GM04503 (cell line): ENCODE results near the gene STOML2.
A peak's percentile ranks its signal among the peaks of the same experiment; 100 is the strongest.

Source experiments
- DNase-seq: peaks from one replicate; pipeline ENCODE4 v3.0.0-alpha.2; 2012; ENCODE audit warnings: low read depth

STOML2 gene

DNA sequence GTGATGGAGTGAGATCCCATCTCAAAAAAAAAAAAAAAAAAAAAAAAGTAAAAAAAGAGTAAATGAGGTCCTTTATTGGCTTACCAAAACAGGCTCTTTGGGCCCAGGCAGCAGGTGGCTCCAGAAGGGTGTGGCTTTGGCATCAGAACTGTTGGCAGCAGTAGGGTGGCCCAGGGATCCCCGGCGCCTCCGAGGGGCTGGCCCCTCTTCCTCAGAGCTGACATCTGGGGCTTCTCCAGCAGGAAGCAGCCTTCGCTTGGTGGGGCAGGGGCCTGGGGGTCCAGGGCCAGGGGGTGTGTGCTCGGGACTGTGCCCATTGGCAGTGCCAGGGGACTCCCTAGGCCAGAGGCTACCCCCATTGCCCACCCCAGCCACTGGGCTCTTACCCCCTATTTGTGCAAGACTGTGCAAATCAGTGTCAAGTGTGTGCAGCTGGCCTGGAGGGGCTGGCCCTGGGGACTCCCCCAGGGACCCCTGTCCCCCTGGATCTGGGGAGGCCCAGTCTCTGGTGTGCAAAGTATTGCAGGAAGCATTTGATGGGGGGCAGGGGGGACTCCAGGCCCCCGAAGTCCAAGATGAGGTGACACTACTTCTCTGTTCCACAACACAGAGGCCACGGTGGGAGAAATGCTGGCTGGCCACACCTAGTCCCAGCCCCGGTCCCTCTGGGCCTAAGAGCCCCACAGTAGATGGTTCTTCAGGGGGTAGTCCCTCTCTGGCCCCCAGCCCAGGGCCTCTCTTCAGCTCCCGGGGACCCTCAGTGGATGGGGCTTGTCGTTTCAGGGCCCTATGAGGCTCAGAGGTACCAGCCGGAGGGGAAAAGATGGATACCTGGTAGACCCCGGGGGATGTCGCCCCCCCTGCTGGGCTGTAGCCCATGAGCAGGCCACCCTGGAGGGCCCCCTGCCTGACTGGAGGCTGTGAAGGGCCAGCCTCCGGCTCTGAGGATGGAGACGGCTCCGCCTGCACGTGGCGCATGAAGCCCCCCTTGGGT is 4.7 kb upstream of the STOML2 start:
- DNase-seq, result no peak

DNA sequence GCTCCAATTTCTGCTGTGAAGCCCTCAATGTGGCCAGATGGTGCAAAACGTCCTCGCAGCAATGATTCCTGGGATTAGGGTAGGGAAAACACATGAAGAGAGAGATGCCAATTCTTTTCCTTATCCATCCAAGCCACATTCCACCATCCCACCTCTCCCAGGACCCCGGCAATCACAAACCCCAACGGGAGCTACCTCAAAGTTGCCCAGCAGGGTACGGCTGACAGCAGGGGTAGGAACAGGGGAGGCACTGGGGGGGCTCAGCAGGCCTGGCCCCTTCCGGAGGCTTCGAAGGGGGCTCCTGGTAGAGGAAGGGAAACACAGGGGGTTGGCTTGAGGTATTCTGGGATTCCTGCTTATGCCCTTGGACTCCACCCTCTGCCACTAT is 3.4 kb upstream of the STOML2 start:
- DNase-seq, result no peak

DNA sequence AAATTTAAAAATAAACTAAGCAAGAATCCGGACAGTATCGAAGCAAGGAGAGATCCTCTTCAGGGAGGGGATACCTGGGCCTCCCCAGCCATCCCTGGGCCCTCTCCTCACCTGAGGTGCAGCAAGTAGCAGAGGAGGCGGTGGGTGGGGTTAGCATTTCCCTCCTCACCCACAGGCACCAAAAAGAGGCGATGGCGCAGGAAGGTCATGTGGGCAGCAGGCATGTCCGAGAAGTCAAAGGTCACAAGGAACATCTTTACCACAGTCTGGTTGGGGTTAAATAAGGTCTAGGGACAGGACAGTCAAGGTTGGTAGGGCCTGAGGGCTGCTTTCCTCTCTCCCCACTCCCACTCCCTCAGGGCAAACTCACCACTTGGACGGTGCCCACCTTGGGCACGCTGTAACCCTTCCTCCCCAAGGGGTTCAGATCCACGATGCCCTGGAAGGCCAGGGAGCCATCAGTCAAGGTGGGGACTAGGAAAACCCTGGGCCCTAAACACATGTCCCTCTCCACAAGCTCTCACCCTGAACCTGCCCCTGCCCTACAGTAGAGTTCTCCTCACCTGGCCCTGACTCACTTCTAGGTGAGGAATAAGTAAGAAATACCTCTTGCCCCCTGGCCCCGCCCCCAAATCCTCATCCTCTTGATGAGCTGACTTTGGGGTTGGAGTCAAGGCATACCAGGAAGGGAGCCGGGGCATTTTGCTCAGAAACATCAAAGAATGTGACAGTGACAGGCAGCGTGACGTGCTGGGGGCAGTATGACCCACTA is 2.8 kb upstream of the STOML2 start:
- no peak for DNase-seq

DNA sequence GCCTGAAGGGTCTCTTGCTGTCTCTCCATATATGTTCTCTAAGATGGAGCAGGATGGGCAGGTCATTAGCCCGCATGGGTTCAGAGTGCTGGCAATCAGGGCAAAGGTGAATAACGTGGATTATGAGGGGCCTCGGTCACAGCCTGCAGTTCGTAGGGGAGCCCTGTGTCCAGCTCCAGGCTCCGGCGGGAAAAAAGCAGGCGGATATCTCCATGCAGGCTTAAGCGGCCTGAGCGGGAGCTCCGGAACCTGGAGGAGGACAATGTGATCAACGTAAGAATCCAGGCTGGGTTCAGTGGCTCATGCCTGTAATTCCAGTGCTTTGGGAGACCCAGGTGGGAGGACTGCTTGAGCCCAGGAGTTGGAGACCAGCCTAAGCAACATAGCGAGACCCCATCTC is 2.2 kb upstream of the STOML2 start:
- no peak for DNase-seq

DNA sequence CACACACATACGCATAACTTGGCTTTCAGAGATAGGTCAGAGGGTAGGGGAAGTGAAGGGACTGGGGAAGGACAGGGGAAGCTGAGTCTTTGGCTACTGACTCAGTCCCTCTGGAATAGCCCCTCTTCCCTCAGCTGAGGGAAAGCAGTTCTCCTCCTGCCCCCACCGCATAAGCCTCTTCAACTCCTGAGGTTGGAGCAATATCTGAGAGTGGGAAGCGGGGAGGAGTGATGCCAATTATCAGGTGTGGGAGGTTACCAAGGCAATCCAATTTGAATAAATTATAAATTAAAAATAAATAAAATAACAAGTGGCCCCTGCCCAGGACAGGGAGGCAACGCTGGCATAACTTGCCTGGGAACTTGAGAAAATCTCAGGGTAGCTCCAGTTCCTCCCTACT is 1.7 kb upstream of the STOML2 start:
- DNase-seq, result no peak

DNA sequence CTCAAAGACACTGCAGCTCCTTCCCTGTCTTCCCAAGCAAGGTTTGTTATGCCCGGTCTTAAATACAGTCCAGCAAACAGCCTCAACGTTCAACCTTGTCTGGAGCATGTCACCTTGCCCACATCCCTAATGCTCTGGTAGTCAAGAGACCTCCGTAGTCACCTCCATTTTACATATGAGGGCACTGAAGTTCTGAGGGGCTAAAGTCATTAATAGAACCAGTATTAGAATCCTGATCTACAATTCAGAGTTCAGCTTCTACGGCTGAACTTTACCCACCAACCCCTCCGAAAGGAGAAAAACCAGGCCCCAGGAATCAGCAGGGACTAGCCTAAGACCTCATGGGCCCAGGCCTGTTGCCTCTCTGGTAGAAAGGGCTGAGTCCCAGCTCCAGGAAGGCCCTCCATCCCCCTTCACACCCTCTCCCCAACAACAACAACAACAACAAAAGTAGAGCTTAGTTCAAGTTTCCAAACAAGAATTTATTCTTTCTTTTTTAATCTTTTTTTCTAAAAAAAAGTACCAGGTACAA is 795 bp upstream of the STOML2 start:
- DNase-seq, result no peak

DNA sequence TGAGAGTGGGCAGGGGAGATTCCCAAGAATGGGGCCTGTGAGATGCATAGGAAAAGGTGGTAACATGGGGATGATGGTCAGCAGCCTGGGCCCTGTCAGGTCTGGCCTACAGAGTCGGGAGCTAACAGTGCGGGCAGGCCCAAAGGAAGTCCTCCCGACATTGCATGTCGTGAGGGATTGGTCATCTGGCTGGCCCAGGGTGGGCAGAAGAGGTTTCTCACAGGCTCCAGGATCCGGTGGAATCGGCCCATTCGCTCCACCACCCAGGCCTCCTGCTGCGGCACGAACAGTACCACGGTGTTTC is 514 bp downstream of the STOML2 start:
- DNase-seq, result no peak

DNA sequence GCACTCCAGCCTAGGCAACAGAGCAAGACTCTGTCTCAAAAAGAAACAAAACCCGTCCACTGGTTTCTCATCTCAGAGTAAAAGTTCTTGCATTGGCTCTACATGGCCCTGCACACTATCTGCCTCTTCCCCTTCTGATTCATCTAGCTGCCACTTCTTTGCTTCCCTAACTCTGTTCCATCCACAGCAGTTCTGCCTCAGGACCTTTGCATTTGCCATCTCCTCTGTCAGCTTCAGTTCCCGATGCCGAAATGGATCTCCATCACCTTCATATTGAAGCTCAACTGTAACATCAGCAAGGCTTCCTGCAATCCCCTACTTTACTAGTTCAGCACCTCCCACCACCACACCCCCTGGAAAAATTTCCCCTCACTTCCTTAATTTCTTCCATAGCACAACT is 5.4 kb downstream of the STOML2 start:
- DNase-seq, result no peak

DNA sequence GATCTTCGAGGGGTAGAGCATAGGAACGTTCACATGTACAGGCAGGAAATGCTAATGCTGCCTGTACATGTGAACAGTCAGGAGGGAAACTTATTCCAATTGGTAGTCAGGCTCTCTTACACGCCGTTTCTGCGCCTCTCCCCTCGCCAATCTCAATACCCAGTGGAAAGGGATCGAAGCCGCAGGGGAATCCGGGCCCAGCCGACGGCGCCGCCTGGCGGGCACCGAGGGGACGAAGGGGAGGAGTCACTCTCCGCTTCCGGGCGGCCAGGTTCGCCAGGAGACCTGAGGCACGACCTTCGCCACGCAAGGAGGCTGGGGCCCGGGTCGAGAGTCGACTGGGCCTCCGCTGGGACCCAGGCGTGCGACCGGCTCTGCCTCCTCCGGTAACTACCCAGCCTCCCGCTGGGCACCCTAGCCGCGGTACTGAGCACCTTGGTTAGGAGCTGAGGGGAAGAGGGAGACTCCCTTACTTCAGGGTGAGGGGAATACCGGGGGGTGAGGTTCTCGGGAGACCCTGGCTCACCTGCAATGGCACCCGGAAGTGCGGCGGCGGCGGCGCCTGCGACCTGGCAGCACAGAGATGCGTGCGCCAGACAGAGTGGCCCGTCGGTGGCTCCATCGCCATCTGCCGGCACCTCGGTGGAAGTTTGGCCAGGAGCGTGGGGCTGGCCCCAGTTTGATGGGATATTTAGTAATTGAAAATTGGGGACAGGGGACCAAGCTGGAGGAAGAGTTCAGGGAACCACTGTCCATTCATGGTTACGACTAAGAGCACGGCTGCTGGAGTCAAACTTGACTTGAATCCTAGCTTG is 6.7 kb downstream of the STOML2 start, which contains the start of gene PIGO:
Gene PIGO, minus strand, starts transcription at position 557 of the 815 bp plus-strand sequence. CDS start 1,026 bp downstream, outside the sequence.
- no peak for DNase-seq

DNA sequence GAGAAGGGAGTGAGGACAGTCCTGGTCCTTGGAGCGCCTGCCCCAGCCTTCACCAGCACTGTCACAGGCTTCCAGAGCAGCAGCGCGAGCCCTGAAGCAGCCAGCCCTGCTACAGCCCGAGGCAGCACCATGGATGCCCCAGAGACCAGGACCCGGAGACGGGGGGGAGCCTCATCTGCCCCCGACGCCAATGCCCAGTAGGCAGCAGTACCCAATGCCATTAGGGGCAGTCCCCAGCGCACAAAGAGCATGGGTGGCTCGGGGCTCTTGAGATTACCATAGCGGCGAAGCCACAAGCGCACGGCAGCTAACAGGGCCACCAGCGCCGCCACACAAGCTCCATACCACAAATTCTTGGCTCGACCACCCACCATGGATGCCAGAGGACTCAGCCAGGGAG is 11.4 kb downstream of the STOML2 start:
- DNase-seq, result no peak

DNA sequence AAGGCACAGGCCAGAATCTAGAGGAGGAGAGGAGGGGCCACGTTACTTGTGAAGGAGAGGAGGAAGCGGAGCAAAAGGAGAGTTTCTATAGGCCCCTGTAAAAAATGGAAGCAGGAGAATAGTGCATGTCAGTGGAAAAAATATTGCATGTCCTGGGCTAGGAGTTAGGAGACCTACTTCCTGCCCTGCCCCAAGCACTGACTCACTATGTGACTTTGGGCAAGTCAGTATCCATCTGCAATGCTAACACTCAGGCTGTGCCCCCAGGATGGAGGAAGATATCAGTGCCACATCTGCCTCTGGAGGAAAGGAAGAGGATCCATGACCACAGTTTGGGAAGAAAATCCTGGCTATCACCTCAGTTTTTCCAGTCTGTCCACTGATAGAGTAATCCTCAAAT is 13.5 kb downstream of the STOML2 start:
- no peak for DNase-seq

DNA sequence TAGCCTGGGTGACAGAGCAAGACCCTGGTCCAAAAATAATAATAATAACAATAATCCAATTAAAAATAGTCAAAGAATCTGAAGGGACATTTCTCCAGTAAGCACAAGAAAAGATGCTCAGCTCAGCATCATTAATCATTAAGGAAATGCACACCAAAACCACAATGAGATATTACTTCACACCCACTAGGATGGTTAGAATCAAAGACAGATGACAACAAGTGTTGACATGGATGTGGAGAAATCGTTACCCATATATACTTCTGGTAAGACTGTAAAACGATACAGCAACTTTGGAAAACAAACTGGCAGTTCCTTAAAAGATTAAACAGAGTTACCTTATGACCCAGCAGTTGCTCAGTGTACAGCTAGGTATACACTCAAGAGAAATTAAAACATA is 17.9 kb downstream of the STOML2 start:
- DNase-seq, result no peak

DNA sequence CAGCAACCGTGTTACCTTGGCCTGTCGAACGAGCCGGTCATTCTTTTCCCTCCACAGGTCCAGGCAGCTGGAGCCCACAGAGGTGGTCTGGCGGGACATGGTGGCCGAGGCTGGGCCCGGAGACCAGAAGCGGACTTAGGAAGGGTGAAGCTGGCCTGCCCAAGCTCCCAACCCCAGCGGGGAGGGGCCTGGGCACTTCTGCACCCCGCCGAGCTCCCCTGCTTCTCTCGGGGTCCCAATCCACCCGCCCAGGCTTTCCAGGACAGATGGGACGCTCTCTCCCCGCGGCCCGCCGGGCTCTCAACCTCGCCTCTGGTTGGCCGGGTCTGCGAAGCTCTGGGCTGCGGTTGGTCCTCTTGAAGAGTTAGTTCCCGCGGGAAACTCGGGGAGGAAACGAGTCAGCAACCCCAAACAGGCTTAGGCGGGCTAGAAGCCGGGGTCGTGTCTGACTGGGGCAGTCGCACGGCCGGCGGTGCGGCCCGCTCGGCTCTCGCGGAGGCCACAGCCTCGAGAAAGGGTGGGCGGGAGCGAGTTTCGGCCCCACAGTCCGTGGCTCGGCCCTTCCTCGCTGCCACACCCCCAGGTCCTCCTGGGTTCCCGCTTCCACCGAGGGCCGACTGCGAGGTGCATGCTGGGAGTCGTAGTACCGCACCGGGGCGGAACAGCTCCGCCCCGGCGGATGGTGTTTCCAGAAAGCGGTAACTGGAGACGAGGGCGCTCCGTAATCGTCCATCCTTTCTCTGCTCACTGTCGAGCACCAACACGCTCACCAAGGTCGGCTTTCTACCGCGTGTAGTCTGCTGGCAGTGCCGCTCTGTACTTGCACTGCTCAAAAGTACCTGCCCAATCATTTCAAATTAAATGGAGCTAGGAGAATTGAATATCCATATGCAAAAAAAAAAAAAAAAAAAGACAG is 23.2 kb downstream of the STOML2 start, which contains the start of gene FANCG:
Gene FANCG, minus strand, starts transcription at position 517 of the 916 bp plus-strand sequence. Its CDS starts 418 bp downstream, at position 99.
- DNase-seq, result peak; percentile 75

DNA sequence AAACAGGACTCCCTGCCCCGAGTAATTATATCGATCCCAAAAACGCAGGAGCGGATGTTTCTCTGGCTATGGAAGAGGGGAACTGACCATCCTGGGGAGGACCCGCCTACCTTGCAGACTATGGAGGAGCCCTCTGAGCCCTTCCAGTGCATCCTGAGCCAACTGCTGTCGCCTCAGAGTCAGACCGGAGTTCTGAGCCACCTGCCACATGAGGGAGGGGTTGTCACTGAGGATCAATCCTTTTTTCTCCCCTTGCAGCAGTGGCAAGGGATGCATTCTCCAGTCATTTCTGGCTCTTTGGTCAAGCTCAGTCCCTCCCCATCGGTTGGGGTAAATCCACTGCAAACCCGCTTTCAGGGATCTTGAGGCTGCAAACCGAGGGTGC is 23.9 kb downstream of the STOML2 start:
- no peak for DNase-seq

DNA sequence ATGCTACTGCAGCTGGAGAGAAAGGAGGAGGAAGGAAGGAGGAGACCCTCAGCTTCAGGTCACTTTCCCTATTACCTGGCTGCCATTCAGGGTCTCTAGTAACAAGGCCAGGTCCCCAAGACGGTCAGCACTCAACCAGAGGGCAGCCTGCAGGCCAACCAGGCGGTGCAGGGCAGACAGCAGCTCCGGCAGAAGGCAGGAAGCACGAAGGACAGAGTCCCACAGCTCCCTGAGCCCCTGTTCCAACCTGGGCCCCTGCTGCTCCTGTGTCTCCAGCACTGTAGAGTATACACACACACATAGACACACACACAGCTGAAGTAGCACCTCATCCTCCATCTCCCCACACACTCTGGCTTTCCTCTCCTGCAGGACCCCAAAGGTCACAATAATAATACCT is 24.9 kb downstream of the STOML2 start:
- no peak for DNase-seq

DNA sequence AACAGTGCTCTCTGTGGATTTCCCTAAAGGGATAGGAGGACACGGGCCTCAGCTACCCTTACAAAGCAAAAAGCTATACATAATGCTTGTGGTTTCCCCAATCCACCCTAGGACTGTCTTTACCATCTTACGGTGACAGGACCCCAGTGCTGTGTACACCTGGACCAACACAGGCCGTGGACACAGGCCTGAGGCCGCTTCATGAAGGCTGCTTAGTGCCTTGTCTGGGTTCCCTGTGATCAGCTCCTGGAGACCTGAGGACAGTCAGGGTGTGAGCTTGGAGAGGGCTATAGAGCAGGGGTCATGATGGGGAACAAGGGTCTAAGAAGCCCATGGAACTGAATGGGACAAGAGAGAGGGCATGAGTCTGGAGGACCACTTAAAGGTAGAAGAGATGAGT is 26.1 kb downstream of the STOML2 start:
- DNase-seq, result no peak

DNA sequence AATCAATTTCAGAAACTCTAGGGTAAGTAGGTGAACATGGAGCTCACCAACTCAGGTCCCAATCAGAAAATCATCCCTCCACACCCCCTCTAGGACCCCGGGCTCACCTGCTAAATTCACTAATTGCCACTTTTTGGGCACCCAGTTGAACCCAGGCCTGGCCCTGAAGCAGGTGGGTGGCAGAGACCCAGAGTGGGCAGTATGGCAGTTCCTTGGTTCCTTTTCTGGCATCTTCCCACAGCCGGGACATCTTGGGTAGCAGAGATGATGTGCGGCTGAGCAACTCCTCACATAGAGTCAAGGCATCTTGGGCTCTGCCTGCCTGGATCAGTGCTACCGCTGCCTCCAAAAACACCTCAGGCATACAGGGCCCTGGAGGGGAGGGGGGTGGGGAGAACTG is 27.6 kb downstream of the STOML2 start:
- DNase-seq, result no peak

DNA sequence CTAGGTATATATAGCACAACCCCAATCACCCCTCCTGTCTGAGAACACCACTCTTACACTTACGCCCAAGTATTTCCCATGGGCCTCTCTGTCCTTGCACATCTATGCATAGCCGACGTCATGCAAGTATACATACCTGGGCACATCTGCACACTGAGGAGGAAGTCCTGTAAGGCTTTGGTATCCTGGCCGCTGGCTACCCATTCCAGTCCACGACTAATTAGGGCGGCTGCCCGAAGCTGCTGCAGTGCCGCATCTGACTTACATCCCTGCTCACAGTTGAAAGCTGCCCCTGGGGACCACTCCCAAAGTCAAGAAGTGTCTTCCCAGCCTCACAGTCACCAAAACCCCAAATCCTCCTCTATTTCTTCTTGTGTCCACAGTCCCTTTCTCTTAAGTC is 28.1 kb downstream of the STOML2 start:
- no peak for DNase-seq

DNA sequence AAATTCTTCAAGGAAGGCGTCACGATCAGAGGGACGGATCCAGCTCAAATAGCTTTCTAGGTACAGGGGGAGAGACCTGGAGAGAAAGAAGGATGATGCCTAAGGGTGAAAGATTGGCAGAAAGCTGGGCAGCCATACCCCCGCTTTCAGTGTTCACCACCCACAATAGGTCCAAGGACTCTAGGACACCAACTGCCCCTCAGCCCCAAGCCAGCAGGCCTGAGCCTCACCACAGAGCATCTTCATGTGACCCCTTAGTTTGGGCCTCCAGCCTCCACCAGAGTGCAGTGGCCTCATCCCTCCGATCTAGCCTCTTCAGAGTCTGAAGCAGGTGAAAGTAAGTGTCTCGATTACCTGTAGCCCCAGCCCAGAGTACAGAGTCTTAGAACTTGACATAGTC is 28.8 kb downstream of the STOML2 start:
- DNase-seq, result no peak

DNA sequence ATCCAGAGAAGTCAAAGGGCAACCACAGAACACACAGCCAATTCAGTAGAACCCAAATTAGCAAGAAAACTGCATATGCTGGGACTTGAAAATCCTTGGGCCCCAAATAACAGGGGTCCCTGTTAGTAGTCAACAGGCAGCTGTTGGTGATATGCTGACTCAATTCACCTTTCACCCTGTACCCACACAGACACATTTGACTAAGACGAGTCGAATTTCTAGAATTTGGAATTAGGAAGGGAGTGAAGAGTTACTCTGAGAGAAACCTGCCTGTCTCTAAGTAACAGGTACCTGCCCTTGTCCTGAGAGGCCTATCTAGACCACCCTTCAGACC is 29.7 kb downstream of the STOML2 start:
- no peak for DNase-seq
